Measurements from ENCODE around the gene ANKRD44. TPM values are rescaled to one million over a fixed set of nuclear protein-coding genes. Genes with fewer than 3 reads are reported as not detected.
A peak's percentile ranks its signal among the peaks of the same experiment; 100 is the strongest.

Gene ANKRD44
- total RNA-seq, 4 donors from 2014 or later = 24.4 to 51.8 (median 35.7) TPM

- no peak overlapping the region for H3K4me3 ChIP-seq
- peaks cover 2 to 29% (median 7%) of the 10 kb centered on the region in 3 donors for H3K4me1 ChIP-seq
- H3K27me3 ChIP-seq = no peaks in the 10 kb centered on the region
- H3K27ac ChIP-seq = no peak overlapping the region
- no peaks in the 10 kb centered on the region for H3K9me3 ChIP-seq
- no peak for ATAC-seq
- WGBS, 2 donors (ENCODE audit: low coverage in 1 of 2) = 46 to 50% methylated on average over 4 to 5 of the region's 5 CpGs
- no peaks in the 10 kb centered on the region for H3K36me3 ChIP-seq
- no peak for TF ChIP-seq CTCF (IDR thresholded peaks at IDR 0.05)
- no peak for TF ChIP-seq POLR2A (IDR thresholded peaks at IDR 0.05)
- TF ChIP-seq POLR2AphosphoS5 (IDR thresholded peaks at IDR 0.05) = no peak
- no peak for TF ChIP-seq EP300 (IDR thresholded peaks at IDR 0.05)
These were observed 94.1 kb downstream of the ANKRD44 start for GRCh38 chr2:197216361-197216979.

- Histone ChIP-seq H3K36me3 (no peaks in the 10 kb centered on the region), H3K27me3 (no peaks in the 10 kb centered on the region), H3K27ac (no peak overlapping the region), H3K9me3 (no peaks in the 10 kb centered on the region), H3K4me3 (no peak overlapping the region), H3K4me1 (peaks cover 2 to 29% (median 7%) of the 10 kb centered on the region in 3 donors)
- TF ChIP-seq POLR2A (IDR thresholded peaks at IDR 0.05) (no peak), EP300 (IDR thresholded peaks at IDR 0.05) (no peak), POLR2AphosphoS5 (IDR thresholded peaks at IDR 0.05) (no peak)
- ATAC-seq = no peak
- 57 to 73% methylated on average over 3 of the region's 3 CpGs for WGBS, 2 donors (ENCODE audit: low coverage in 1 of 2)
These were observed 94.7 kb downstream of the ANKRD44 start for GRCh38 chr2:197215748-197216360.

GRCh38 chr2:197212344-197213262 lies 98.0 kb downstream of the ANKRD44 start:
- H3K27me3 ChIP-seq = no peaks in the 10 kb centered on the region
- H3K9me3 ChIP-seq = no peaks in the 10 kb centered on the region
- TF ChIP-seq EP300 (IDR thresholded peaks at IDR 0.05) (no peak), POLR2A (IDR thresholded peaks at IDR 0.05) (no peak), POLR2AphosphoS5 (IDR thresholded peaks at IDR 0.05) (no peak)
- peak overlapping the region in 1 of 4 donors; percentile 2 for H3K27ac ChIP-seq
- ATAC-seq = no peak
- H3K4me1 ChIP-seq = peaks cover 2 to 53% (median 12%) of the 10 kb centered on the region in 3 donors
- no peak overlapping the region for H3K4me3 ChIP-seq
- 52 to 69% methylated on average over 6 to 8 of the region's 8 CpGs for WGBS, 2 donors (ENCODE audit: low coverage in 1 of 2)
- H3K36me3 ChIP-seq = no peaks in the 10 kb centered on the region

- no peaks in the 10 kb centered on the region for H3K27me3 ChIP-seq
- WGBS, 2 donors (ENCODE audit: low coverage in 1 of 2) = 50 to 68% methylated on average over 1 to 2 of the region's 4 CpGs
- H3K36me3 ChIP-seq = no peaks in the 10 kb centered on the region
- TF ChIP-seq EP300 (IDR thresholded peaks at IDR 0.05) (no peak), CTCF (IDR thresholded peaks at IDR 0.05) (no peak), POLR2A (IDR thresholded peaks at IDR 0.05) (no peak), POLR2AphosphoS5 (IDR thresholded peaks at IDR 0.05) (no peak)
- peak overlapping the region in 1 of 4 donors; percentile 47 for H3K27ac ChIP-seq
- no peaks in the 10 kb centered on the region for H3K9me3 ChIP-seq
- H3K4me1 ChIP-seq = peaks cover 2 to 54% (median 16%) of the 10 kb centered on the region in 3 donors
- no peak overlapping the region for H3K4me3 ChIP-seq
- no peak for ATAC-seq
These were observed 98.7 kb downstream of the ANKRD44 start for GRCh38 chr2:197211881-197212342.

GRCh38 chr2:197210430-197210829 lies 100.2 kb downstream of the ANKRD44 start:
- Histone ChIP-seq H3K4me3 (no peak overlapping the region), H3K27me3 (no peaks in the 10 kb centered on the region), H3K36me3 (no peaks in the 10 kb centered on the region), H3K9me3 (no peaks in the 10 kb centered on the region), H3K4me1 (peaks cover 0 to 61% (median 12%) of the 10 kb centered on the region in 3 donors), H3K27ac (peak overlapping the region in 3 of 4 donors; percentile 10 to 47 (median 26))
- TF ChIP-seq POLR2AphosphoS5 (IDR thresholded peaks at IDR 0.05) (no peak), CTCF (IDR thresholded peaks at IDR 0.05) (no peak), POLR2A (IDR thresholded peaks at IDR 0.05) (no peak), EP300 (IDR thresholded peaks at IDR 0.05) (no peak)
- 40 to 100% methylated on average over 1 to 2 of the region's 3 CpGs for WGBS, 2 donors (ENCODE audit: low coverage in 1 of 2)
- ATAC-seq = no peak

All from gastroesophageal sphincter (tissue), 4 donors.